VCaP (cell line): ENCODE results near the gene GLTP.
"Not testable (repeated sequence)": the region's sequence is repeated elsewhere in the genome, so short reads cannot be mapped to it uniquely, and the experiment has no call there.

Experiments
- H3K27ac ChIP-seq: fragments of 450-650 bp; 2 replicates; pipeline ENCODE4 v1.5.1; 2017
- CTCF ChIP-seq: fragments of 450-650 bp; conservative IDR thresholded peaks from 2 replicates; pipeline ENCODE4 v1.5.1; 2017; ENCODE audit warnings: mild to moderate bottlenecking, moderate library complexity

The GLTP gene

GRCh38 chr12:109861689-109862314 is 18.5 kb downstream of the GLTP start:
- no peak for TF ChIP-seq CTCF
- peak overlapping the region; percentile 7; the same call in 1 of the 2 replicates for H3K27ac ChIP-seq

GRCh38 chr12:109860977-109861376 is 19.4 kb downstream of the GLTP start:
- TF ChIP-seq CTCF = no peak
- no peak overlapping the region for H3K27ac ChIP-seq

DNA sequence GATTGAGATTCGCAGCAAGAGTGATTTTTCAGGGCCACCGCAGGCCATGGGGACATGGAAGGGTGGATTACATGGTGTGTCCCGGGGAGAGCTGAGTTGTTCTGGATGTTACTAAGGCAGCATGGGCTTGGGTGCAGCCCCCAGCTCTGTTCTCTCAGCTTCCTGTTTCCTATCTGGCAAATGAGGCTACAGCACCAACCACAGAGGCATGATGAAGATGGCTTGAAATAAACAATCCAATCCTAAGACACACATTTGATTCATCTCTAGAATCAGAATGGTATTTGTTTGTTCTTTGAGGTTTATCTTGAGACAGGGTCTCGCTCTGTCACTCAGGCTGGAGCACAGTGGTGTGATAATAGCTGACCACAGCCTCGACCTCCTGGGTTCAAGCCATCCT is 21.6 kb downstream of the GLTP start:
- no peak for TF ChIP-seq CTCF
- H3K27ac ChIP-seq = no peak overlapping the region

DNA sequence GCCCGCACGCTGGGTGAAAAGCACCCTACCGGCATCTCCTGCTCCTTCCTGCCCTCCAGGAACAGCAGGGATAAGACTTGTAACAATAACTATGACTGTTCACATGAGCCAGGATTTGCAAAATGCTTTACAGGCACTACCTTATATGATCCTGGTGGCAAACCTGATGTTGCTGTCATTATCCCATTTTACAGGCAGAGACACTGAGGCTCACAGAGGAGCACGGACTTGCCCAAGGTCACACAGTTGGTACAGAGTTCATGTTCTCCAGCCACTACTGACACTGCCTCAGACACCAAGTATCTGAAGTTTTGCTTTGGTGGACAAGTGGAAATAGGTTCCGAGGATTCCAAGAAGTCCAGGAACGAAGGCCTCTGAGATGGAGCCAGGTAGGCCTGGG is 22.6 kb downstream of the GLTP start:
- no peak overlapping the region for H3K27ac ChIP-seq
- no peak for TF ChIP-seq CTCF

GRCh38 chr12:109855377-109855776 is 25.0 kb downstream of the GLTP start:
- H3K27ac ChIP-seq = no peak overlapping the region
- no peak for TF ChIP-seq CTCF

- H3K27ac ChIP-seq = not testable (repeated sequence)
Observed at GRCh38 chr12:109850518-109850917, 29.8 kb downstream of the GLTP start.

DNA sequence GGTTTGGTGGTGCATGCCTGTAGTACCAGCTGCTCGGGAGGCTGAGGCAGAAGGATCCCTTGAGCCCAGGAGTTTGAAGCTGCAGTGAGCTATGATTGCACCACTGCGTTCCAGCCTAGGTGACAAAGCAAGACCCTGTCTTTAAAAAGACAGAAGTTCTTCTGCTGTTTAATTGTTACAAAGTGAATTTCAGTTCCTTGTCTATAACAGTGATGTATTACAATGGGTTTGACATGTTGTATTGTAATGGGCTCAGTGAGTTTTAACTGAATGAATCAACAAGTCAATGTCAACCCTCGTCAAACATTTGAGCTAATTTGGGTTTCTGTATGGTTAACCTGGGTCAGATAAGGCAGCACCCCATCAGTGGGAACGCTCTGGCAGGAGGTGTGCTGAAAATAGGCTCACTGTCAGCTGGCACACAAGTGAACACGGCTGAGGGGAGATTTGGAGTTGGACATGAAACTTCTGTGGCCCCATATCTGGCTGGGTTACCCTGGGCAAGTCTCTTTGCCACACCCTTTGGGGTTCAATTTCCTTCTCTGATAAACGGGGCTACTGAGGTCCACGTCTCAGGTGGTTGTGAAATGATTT is 33.1 kb downstream of the GLTP start:
- H3K27ac ChIP-seq = no peak overlapping the region
- no peak for TF ChIP-seq CTCF

DNA sequence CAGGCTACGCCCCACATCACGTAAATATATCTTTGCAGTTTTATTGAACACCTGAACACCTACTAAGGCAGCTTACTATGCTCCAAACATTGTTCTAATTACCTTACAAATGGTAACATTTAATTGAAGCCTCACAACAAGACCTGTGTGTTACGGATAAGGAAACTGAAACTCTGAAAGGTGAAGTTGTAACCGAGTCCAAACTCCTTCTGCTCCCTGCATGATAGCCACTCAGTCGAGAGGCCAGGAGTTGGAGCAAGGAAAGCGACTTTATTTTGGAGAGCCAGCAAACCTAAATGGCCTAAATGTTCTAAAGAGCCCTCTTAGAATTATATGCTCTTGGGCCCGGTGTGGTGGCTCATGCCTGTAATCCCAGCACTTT is 34.5 kb downstream of the GLTP start:
- peak overlapping the region; percentile 23; the same call in 1 of the 2 replicates for H3K27ac ChIP-seq
- no peak for TF ChIP-seq CTCF
